Measurements from ENCODE around the gene LCE4A.

LCE4A gene

DNA sequence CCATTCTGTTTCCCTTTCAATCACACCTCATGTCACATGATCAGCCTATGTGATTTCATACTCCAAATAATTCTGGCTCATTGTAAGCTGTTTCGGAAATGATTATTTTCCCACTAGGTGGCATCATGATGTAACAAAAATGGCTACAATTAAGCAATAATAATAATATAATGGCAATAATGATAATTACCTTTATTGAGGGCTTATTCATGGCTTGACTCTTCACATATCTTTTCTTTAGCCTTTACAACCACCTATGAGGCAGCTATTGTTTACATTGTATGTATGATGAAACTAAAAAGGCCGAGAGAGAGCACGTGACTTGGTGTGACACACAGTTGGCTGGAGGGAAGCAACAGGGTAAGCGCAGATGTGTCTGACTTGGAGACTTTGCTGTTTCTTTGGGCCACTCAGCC, 37.3 kb downstream of the LCE4A start:
- in situ Hi-C loops (cut with MboI; ENCODE audit: low sequenced_read_pairs): no loop called here

DNA sequence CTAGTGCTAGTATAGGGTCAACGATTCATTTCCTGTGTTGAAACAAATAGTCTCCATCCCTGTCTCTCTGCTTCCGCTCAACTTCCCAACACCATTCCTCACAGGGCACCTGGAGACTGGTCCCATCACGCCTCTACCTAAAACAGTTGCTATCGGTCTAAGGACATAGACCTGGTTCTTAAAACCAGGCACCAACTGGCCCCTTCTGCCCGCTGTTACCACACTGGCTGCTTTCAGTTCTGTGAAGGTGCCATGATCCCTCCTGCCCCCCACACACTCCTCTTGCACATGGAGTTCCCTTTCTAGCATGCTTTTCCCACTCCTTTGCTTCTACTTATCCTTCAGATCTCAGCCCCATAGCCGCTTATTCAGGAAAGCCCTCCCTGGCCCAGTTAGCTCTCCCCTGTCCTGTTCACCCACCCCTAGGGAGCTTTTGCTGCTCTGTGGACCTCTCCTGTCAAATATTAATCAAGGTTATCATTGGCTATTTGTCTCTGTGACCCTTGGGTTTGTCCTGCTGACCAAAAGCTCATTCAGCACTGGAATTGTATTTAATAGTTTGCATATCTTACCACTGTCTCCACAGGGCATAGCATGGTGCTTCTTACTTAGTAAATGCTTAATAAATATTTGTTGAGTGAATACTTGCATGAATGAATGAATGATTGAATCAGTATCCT, 37.9 kb downstream of the LCE4A start:
- in situ Hi-C loops (cut with MboI; ENCODE audit: low sequenced_read_pairs): no loop called here

DNA sequence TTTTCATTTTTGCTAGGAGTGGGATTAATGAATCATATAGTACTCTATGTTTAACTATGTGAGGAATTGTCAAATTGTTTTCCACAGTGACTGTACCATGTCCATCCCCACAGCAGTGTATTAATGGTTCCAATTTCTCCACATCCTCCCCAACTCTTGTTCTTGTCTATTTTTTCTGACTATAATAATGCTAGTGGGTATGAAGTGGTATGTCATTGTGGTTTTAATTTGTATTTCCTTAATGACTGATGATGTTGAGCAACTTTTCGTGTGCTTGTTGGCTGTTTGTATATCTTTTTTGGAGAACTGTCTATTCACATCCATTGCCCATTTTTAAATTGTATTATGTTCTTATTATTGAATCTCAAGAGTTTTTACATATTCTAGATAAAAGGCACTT, 39.9 kb downstream of the LCE4A start:
- in situ Hi-C loops (cut with MboI; ENCODE audit: low sequenced_read_pairs): no loop called here

DNA sequence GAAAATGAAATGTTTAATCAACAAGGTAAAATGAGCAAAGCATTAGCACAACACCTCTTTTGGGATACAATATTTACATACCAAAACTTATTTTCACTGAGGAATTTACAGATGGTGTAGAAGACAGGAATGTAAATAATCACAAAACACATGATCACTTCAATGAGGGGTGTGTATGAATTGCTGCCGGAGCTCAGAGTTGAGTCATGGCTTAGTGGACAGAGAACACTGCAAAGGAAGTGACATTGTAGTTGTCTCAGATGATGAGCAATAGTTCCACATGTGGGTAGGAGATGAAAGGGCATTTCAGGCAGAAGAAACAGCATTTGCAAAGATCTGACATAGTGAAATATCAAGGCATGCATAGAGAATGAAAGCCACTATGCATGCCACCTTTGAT, 44.3 kb downstream of the LCE4A start:
- in situ Hi-C loops (cut with MboI; ENCODE audit: low sequenced_read_pairs): no loop called here

DNA sequence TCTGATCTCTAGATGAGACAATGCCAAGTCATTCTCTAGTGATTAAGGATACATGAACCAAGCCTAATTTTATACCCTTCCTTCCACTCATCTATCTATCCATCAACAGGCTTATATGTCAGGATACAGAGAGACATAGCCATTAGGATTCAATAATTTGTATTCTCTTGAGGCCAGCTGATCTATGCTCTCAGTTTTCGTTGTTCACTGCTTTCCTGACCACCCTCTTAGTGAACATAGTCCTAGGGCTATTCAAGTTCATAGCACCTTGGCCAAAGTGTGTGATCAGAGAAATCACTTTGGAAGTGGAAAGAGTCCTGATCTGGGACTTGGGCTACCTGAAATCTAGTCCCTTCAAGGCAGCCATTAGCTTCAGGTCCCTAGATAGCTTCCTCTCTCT, 45.6 kb downstream of the LCE4A start:
- in situ Hi-C loops (cut with MboI; ENCODE audit: low sequenced_read_pairs): no loop called here

DNA sequence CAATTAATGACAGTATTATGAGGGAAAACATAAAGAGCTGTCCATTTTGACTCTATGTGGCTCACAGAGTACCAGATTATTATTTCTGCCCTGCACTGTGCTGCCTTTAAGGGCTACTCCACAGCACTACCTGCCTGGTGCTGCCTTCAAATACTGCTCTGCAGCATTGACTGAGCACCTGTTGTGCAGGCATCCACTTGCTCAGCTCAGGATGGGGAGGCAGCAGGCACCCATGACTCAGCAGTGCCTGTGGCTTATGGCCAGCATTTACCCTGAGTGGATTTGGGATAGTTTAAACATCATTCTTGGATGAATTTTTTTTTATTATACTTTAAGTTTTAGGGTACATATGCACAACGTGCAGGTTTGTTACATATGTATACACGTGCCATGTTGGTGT, 48.9 kb downstream of the LCE4A start:
- in situ Hi-C loops (cut with MboI; ENCODE audit: low sequenced_read_pairs): no loop called here

DNA sequence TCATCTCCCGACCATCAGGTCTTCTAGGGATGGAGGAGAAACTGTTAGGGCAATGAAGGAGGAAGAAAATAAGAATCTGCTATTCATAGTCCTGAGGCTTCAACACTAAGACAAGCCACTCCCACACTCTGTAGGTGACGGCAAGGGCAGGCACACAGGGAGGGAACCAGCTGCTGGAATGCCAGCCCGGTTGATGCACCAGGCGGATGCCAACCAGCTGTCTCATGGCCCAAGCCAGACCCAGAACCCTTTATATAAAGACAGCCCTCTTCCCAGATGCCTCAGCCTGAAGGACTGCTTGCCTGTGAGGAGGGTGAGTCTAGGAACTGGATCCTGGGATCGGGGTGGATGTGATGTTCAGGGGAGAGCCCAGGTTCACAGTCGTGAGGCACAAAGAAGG, 49.8 kb downstream of the LCE4A start, which contains the start of gene KPRP:
TSS of gene KPRP (plus strand) at position 279 of the 400 bp plus-strand sequence. CDS start 1,564 bp downstream, outside the sequence.
- in situ Hi-C loops (cut with MboI; ENCODE audit: low sequenced_read_pairs): no loop called here

DNA sequence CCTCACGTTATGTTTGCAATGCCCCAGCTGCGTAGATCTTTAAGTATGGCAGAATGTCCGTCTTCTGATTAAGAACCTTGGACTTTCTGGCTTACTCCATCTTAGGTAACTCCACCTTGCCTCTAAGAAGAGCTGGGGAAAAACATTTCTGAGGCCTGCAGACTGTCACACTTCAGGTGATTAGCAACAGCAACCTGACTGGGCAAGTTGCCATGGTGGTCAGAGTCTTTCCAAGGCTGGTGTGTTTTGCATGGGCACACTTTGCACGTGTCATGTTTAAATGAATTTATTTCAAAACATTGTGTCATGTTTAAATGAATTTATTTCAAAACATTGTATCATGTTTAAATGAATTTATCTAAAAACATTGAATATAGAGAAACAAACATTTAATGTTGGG, 50.7 kb downstream of the LCE4A start:
- in situ Hi-C loops (cut with MboI; ENCODE audit: low sequenced_read_pairs): no loop called here
